IPS-15b (cell line): ENCODE measurements around the gene ENKD1.

Experiments used
- H3K27me3 ChIP-seq: one replicate; pipeline ENCODE4 v1.6.1; 2013; ENCODE audit warnings: low read length; ENCODE audit not compliant: control insufficient read depth, insufficient read depth
- H3K36me3 ChIP-seq: one replicate; pipeline ENCODE4 v1.6.1; 2013; ENCODE audit warnings: low read length; ENCODE audit not compliant: control insufficient read depth, insufficient read depth
- H3K4me1 ChIP-seq: one replicate; pipeline ENCODE4 v1.6.1; 2013; ENCODE audit warnings: mild to moderate bottlenecking, low read length; ENCODE audit not compliant: control insufficient read depth, insufficient read depth
- H3K4me3 ChIP-seq: one replicate; pipeline ENCODE4 v1.5.1; 2013; ENCODE audit warnings: low read depth, low read length
- H3K9ac ChIP-seq: one replicate; pipeline ENCODE4 v1.6.1; 2013; ENCODE audit warnings: low read depth, mild to moderate bottlenecking, low read length
- H3K9me3 ChIP-seq: one replicate; pipeline ENCODE4 v1.6.1; 2013; ENCODE audit warnings: mild to moderate bottlenecking, low read length; ENCODE audit not compliant: control insufficient read depth, insufficient read depth

Gene ENKD1

GRCh38 chr16:67667817-67668494 lies 1.4 kb upstream of the ENKD1 start:
- peaks cover 3% of the 10 kb centered on the region for H3K4me1 ChIP-seq
- peaks cover 3% of the 10 kb centered on the region for H3K27me3 ChIP-seq
- peak overlapping the region; percentile 73 for H3K4me3 ChIP-seq
- H3K9ac ChIP-seq = no peak overlapping the region
- H3K36me3 ChIP-seq = no peaks in the 10 kb centered on the region
- no peaks in the 10 kb centered on the region for H3K9me3 ChIP-seq

- H3K9me3 ChIP-seq = no peaks in the 10 kb centered on the region
- H3K36me3 ChIP-seq = no peaks in the 10 kb centered on the region
- H3K27me3 ChIP-seq = peaks cover 3% of the 10 kb centered on the region
- H3K4me1 ChIP-seq = peaks cover 3% of the 10 kb centered on the region
- H3K4me3 ChIP-seq = peak overlapping the region; percentile 73
- no peak overlapping the region for H3K9ac ChIP-seq
Measured at GRCh38 chr16:67667453-67667816, 885 bp upstream of the ENKD1 start.

- H3K9ac ChIP-seq = no peak overlapping the region
- no peaks in the 10 kb centered on the region for H3K9me3 ChIP-seq
- H3K4me3 ChIP-seq = peak overlapping the region; percentile 73
- H3K36me3 ChIP-seq = no peaks in the 10 kb centered on the region
- peaks cover 5% of the 10 kb centered on the region for H3K27me3 ChIP-seq
- peaks cover 6% of the 10 kb centered on the region for H3K4me1 ChIP-seq
Measured at GRCh38 chr16:67666032-67666551, 458 bp downstream of the ENKD1 start.

- Histone ChIP-seq H3K4me3 (peak overlapping the region; percentile 73), H3K9ac (no peak overlapping the region)
Measured at GRCh38 chr16:67665598-67665997, 952 bp downstream of the ENKD1 start.

GRCh38 chr16:67664871-67665270 lies 1.7 kb downstream of the ENKD1 start:
- Histone ChIP-seq H3K27me3 (peaks cover 5% of the 10 kb centered on the region), H3K36me3 (no peaks in the 10 kb centered on the region), H3K9me3 (no peaks in the 10 kb centered on the region), H3K4me3 (no peak overlapping the region), H3K9ac (no peak overlapping the region), H3K4me1 (peaks cover 6% of the 10 kb centered on the region)

More at GRCh38 chr16:67665598-67665997, 952 bp downstream of the ENKD1 start:
- Histone ChIP-seq H3K4me1 (peaks cover 6% of the 10 kb centered on the region), H3K27me3 (peaks cover 5% of the 10 kb centered on the region), H3K36me3 (no peaks in the 10 kb centered on the region), H3K9me3 (no peaks in the 10 kb centered on the region)

- Histone ChIP-seq H3K9me3 (no peaks in the 10 kb centered on the region), H3K4me3 (no peak overlapping the region), H3K36me3 (no peaks in the 10 kb centered on the region), H3K9ac (no peak overlapping the region), H3K4me1 (peaks cover 6% of the 10 kb centered on the region), H3K27me3 (peaks cover 5% of the 10 kb centered on the region)
Measured at GRCh38 chr16:67664258-67664657, 2.3 kb downstream of the ENKD1 start.

- Histone ChIP-seq H3K9me3 (no peaks in the 10 kb centered on the region), H3K36me3 (peaks cover 4% of the 10 kb centered on the region), H3K9ac (no peak overlapping the region), H3K27me3 (peaks cover 8% of the 10 kb centered on the region), H3K4me3 (no peak overlapping the region), H3K4me1 (peaks cover 7% of the 10 kb centered on the region)
Measured at GRCh38 chr16:67663877-67664222, 2.7 kb downstream of the ENKD1 start.

GRCh38 chr16:67663151-67663876 lies 3.2 kb downstream of the ENKD1 start:
- peaks cover 9% of the 10 kb centered on the region for H3K36me3 ChIP-seq
- H3K27me3 ChIP-seq = peaks cover 8% of the 10 kb centered on the region
- H3K4me3 ChIP-seq = no peak overlapping the region
- H3K4me1 ChIP-seq = peaks cover 7% of the 10 kb centered on the region
- no peaks in the 10 kb centered on the region for H3K9me3 ChIP-seq
- no peak overlapping the region for H3K9ac ChIP-seq

- H3K27me3 ChIP-seq = peaks cover 8% of the 10 kb centered on the region
- H3K4me1 ChIP-seq = peaks cover 7% of the 10 kb centered on the region
- H3K36me3 ChIP-seq = peaks cover 9% of the 10 kb centered on the region
- H3K4me3 ChIP-seq = no peak overlapping the region
- no peaks in the 10 kb centered on the region for H3K9me3 ChIP-seq
- no peak overlapping the region for H3K9ac ChIP-seq
Measured at GRCh38 chr16:67662653-67663010, 3.9 kb downstream of the ENKD1 start.

- H3K4me1 ChIP-seq = peaks cover 4% of the 10 kb centered on the region
- peak overlapping the region; percentile 84 for H3K4me3 ChIP-seq
- H3K9ac ChIP-seq = no peak overlapping the region
Measured at GRCh38 chr16:67661886-67662652, 4.5 kb downstream of the ENKD1 start.

GRCh38 chr16:67661101-67661761 lies 5.3 kb downstream of the ENKD1 start:
- Histone ChIP-seq H3K27me3 (peaks cover 8% of the 10 kb centered on the region), H3K36me3 (peaks cover 12% of the 10 kb centered on the region), H3K4me3 (peak overlapping the region; percentile 84), H3K9me3 (no peaks in the 10 kb centered on the region), H3K4me1 (peaks cover 4% of the 10 kb centered on the region), H3K9ac (no peak overlapping the region)

More at GRCh38 chr16:67661886-67662652, 4.5 kb downstream of the ENKD1 start:
- no peaks in the 10 kb centered on the region for H3K9me3 ChIP-seq
- peaks cover 8% of the 10 kb centered on the region for H3K27me3 ChIP-seq
- peaks cover 9% of the 10 kb centered on the region for H3K36me3 ChIP-seq
